Choroid plexus epithelial cell (primary cell): ENCODE results near the gene PHC1.

Experiments used
- DNase-seq: peaks from one replicate; pipeline ENCODE4 v3.0.0-alpha.2; 2010; ENCODE audit warnings: low read depth
- H3K4me3 ChIP-seq: 2 replicates; pipeline ENCODE4 v1.5.1; 2011; ENCODE audit warnings: low read depth, mild to moderate bottlenecking, control low read depth, low read length, moderate library complexity
- CTCF ChIP-seq: conservative IDR thresholded peaks from 2 replicates; pipeline ENCODE4 v1.5.1; 2011; ENCODE audit warnings: low read depth, mild to moderate bottlenecking, control low read depth, inconsistent platforms, low read length, moderate library complexity

PHC1 gene

GRCh38 chr12:8950221-8950527 is 35.9 kb downstream of the PHC1 start:
- H3K4me3 ChIP-seq, result peak overlapping the region; percentile 90
- no peak for TF ChIP-seq CTCF
- no peak for DNase-seq

GRCh38 chr12:8950702-8951478 is 36.6 kb downstream of the PHC1 start:
- TF ChIP-seq CTCF, result no peak
- peak overlapping the region; percentile 90 for H3K4me3 ChIP-seq
- no peak for DNase-seq

- DNase-seq, result no peak
- TF ChIP-seq CTCF, result no peak
- H3K4me3 ChIP-seq, result no peak overlapping the region
Observed at GRCh38 chr12:8951744-8952143, 37.4 kb downstream of the PHC1 start.

GRCh38 chr12:8953773-8954402 is 39.6 kb downstream of the PHC1 start:
- no peak for TF ChIP-seq CTCF
- H3K4me3 ChIP-seq, result no peak overlapping the region
- no peak for DNase-seq

- no peak overlapping the region for H3K4me3 ChIP-seq
- no peak for TF ChIP-seq CTCF
- no peak for DNase-seq
Observed at GRCh38 chr12:8956073-8956472, 41.8 kb downstream of the PHC1 start.

GRCh38 chr12:8956772-8957171 is 42.5 kb downstream of the PHC1 start:
- H3K4me3 ChIP-seq, result no peak overlapping the region
- TF ChIP-seq CTCF, result no peak
- DNase-seq, result no peak

- no peak for DNase-seq
- H3K4me3 ChIP-seq, result no peak overlapping the region
- no peak for TF ChIP-seq CTCF
Observed at GRCh38 chr12:8957561-8957960, 43.3 kb downstream of the PHC1 start.
